Epithelial cell of esophagus (primary cell): Measurements from ENCODE around the gene LRIG1.
A peak's percentile ranks its signal among the peaks of the same experiment; 100 is the strongest.

Experiments
- DNase-seq: peaks from one replicate; pipeline ENCODE4 v3.0.0; 2010; ENCODE audit warnings: low read depth
- H3K4me3 ChIP-seq: 2 replicates; pipeline ENCODE4 v1.5.1; 2011; ENCODE audit warnings: mild to moderate bottlenecking, low read length, control low read depth
- TF ChIP-seq, protein P1 (sequence below): IDR thresholded peaks from 2 replicates; pipeline ENCODE4 v1.5.1; 2011; ENCODE audit warnings: low read depth, mild to moderate bottlenecking, low read length, control low read depth, inconsistent platforms; ENCODE audit not compliant: insufficient read depth; ENCODE audit errors: missing control alignments

LRIG1 gene

DNA sequence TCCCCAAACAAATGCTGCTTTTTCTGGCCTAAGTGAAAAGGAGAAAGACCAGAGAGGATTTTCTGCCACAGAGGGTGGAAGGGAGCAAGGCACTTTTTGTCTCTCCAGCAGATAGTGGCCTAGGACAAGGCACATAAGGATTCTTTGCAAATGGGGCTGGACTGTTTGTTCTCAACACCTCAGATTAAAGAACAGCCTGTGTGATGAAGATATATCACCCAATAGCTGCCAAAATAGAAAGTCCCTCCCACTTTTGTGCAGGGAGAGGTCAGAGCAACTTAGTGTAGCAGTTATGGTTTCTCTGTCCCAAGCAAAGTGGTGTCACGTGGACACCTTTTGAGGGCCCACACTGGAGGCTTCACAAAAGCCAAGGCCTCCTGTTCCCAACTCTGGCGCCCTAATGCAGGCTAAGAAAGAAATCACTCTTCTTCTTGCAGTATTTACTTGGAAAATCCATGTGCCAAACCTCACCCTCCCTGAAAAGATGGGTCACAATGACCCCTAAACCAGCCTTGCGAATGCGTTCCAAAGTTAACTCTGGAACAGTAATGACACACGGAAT lies 84.9 kb downstream of the LRIG1 start:
- H3K4me3 ChIP-seq, result no peak overlapping the region
- TF ChIP-seq, protein P1, sequence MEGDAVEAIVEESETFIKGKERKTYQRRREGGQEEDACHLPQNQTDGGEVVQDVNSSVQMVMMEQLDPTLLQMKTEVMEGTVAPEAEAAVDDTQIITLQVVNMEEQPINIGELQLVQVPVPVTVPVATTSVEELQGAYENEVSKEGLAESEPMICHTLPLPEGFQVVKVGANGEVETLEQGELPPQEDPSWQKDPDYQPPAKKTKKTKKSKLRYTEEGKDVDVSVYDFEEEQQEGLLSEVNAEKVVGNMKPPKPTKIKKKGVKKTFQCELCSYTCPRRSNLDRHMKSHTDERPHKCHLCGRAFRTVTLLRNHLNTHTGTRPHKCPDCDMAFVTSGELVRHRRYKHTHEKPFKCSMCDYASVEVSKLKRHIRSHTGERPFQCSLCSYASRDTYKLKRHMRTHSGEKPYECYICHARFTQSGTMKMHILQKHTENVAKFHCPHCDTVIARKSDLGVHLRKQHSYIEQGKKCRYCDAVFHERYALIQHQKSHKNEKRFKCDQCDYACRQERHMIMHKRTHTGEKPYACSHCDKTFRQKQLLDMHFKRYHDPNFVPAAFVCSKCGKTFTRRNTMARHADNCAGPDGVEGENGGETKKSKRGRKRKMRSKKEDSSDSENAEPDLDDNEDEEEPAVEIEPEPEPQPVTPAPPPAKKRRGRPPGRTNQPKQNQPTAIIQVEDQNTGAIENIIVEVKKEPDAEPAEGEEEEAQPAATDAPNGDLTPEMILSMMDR, result no peak
- no peak for DNase-seq

DNA sequence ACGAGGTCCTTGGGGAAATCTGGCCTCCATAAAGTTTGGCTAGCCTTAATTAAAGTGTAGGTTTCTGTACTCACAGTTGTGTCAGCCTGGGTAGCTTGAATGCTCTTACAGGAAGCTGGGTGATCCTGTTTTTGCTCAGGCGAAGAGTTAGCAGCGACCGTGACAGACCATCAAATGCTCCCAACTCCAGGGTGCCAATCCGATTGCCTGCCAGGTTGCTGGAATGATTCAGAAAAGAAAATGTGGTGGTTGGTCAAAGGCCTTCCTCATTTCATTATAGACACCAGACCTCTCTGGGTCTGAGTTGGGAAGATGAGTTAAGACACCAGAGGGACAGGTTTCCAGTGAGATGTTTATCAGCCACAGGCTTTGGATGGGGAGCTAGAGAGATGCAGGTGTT lies 86.0 kb downstream of the LRIG1 start:
- no peak overlapping the region for H3K4me3 ChIP-seq
- no peak for DNase-seq
- TF ChIP-seq, protein P1, result no peak

DNA sequence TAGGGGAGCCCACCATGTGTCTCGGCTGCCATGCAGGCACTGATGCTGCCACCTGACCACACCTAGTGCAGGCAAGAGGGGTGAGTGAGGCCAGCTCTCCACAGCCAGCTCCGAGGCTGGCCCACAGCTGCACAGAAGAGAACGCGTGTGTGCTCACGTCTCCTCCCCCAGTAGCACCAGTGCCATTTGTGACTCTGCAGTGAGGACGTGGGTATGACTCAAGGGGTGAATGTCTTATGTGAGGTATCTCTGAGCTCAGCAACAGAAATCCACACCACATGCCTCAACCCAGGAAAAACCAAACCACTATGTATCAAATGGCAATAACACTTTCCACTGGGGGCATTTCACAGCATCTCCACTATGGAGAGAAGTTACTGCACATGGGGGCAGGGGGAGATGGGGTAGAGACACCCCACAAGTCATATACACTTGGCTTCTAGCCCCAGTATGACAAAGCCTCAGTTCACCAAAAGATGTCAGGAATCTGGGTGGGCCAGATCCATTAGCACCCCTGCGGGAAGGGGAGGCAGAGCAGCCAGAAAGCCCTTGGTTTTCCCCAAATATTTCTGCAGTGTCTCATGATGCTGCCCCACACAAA lies 87.6 kb downstream of the LRIG1 start:
- no peak overlapping the region for H3K4me3 ChIP-seq
- DNase-seq, result peak; percentile 42
- TF ChIP-seq, protein P1, result no peak

DNA sequence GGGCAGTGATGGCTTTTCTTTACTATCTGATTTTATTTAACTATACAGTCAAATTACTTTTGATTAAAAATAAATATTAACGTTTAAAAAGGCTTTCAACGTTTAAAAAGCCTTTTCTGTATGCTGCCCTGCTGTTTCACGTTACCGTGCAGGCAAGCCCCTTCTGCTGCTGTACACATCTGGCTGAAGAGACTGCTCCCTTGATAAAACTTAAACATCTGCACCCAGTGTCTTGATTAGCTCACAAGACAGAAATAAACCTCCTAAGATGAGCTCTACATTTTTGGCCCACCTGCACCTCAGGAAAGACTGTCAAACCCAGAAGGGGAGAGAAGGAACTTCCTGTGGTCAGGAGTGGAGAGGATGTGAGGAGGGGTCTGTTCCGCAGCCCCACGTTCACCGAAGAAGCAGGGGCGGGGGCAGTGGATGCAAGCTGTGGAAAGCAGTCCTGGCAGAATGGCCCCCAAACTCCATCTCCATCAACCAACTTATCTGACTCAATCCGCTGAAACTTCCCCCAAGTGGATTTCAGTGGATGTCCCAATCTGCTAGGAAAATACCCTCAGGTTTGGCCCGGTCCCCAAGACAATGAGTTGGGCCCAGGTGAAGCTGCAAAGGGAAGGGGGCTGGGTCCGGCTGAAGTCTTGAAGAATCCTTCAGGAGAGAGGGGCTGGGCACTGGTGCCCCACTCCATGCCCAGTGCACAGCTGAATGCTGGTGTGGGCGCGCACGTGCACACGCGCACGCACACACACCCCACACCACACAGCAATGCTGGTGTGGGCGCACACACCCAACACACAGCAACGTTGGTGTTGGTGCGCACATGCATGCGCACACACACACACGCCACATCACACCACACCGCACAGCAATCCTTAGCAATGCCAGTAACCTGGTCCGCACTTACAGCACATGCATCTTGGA lies 88.6 kb downstream of the LRIG1 start:
- DNase-seq, result no peak
- TF ChIP-seq, protein P1, result no peak
- H3K4me3 ChIP-seq, result no peak overlapping the region

DNA sequence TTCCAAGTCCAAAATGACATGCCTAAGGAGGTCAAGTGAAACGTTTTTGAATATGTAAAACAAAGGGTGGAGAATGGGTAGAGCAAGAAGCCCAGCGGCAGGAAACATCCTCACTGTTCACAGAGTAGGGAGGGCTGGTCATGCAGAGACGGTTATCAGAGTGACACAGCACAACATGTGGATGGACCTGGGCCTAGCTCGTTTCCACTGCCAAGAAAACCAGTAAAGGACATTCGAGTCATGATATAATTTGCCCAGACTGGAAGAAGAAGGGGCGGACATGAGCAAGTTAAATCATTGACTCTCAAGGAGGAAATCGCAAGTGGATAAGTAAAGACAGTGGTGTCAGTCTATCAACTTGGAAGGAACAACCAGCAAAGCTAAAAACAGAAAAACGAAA lies 89.3 kb downstream of the LRIG1 start:
- TF ChIP-seq, protein P1, result no peak
- H3K4me3 ChIP-seq, result no peak overlapping the region
- DNase-seq, result no peak

DNA sequence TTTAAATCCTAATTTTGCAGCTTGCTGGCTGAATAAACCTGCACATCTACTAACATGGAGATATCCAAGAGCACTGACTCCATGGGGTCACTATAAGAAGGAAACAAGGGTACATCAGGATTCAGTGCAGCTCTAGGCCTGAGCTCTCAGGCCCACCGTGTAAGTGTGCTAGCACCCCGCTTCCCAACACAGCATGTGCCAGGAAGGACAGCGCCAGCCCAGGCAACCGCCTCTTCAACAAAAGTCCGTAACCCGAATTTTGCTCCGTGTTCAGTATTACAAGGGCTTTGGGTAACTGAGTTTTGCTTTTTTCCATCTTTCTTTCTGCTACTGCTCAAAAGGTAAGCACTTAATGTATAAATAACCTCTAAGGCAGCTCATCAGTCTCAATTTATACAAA lies 89.8 kb downstream of the LRIG1 start:
- TF ChIP-seq, protein P1, result no peak
- no peak for DNase-seq
- no peak overlapping the region for H3K4me3 ChIP-seq
